ENCODE data around the gene SH3PXD2A.

The SH3PXD2A gene

GRCh38 chr10:103871006-103871405 lies 15.6 kb upstream of the SH3PXD2A start:
- no peak for TF ChIP-seq CTCF (conservative IDR thresholded peaks at IDR 0.05; ENCODE audit: control insufficient read depth, insufficient read depth, low read depth, low read length)
- DNase-seq (ENCODE audit: low read depth) = no peak
- H3K4me3 ChIP-seq (ENCODE audit: control insufficient read depth, low read depth, low read length) = no peak overlapping the region

- TF ChIP-seq CTCF (conservative IDR thresholded peaks at IDR 0.05; ENCODE audit: control insufficient read depth, insufficient read depth, low read depth, low read length) = peak; percentile 11
- no peak overlapping the region for H3K4me3 ChIP-seq (ENCODE audit: control insufficient read depth, low read depth, low read length)
- peak; percentile 67 for DNase-seq (ENCODE audit: low read depth)
Measured at GRCh38 chr10:103870516-103870915, 15.1 kb upstream of the SH3PXD2A start.

- no peak for DNase-seq (ENCODE audit: low read depth)
- no peak overlapping the region for H3K4me3 ChIP-seq (ENCODE audit: control insufficient read depth, low read depth, low read length)
- TF ChIP-seq CTCF (conservative IDR thresholded peaks at IDR 0.05; ENCODE audit: control insufficient read depth, insufficient read depth, low read depth, low read length) = no peak
Measured at GRCh38 chr10:103869336-103869735, 14.0 kb upstream of the SH3PXD2A start.

GRCh38 chr10:103868200-103868599 lies 12.8 kb upstream of the SH3PXD2A start:
- no peak for TF ChIP-seq CTCF (conservative IDR thresholded peaks at IDR 0.05; ENCODE audit: control insufficient read depth, insufficient read depth, low read depth, low read length)
- DNase-seq (ENCODE audit: low read depth) = no peak
- no peak overlapping the region for H3K4me3 ChIP-seq (ENCODE audit: control insufficient read depth, low read depth, low read length)

- TF ChIP-seq CTCF (conservative IDR thresholded peaks at IDR 0.05; ENCODE audit: control insufficient read depth, insufficient read depth, low read depth, low read length) = no peak
- H3K4me3 ChIP-seq (ENCODE audit: control insufficient read depth, low read depth, low read length) = no peak overlapping the region
- peak; percentile 83 for DNase-seq (ENCODE audit: low read depth)
Measured at GRCh38 chr10:103861505-103861904, 6.1 kb upstream of the SH3PXD2A start.

GRCh38 chr10:103859161-103860086 lies 4.0 kb upstream of the SH3PXD2A start:
- TF ChIP-seq CTCF (conservative IDR thresholded peaks at IDR 0.05; ENCODE audit: control insufficient read depth, insufficient read depth, low read depth, low read length) = peak; percentile 64
- no peak overlapping the region for H3K4me3 ChIP-seq (ENCODE audit: control insufficient read depth, low read depth, low read length)
- DNase-seq (ENCODE audit: low read depth) = peak; percentile 75
